GM18951 (cell line): ENCODE measurements around the gene GRIK2.

Experiments
- POLR2A ChIP-seq: IDR thresholded peaks from 4 replicates; pipeline ENCODE4 v1.6.1; 2011; ENCODE audit warnings: mild to moderate bottlenecking; ENCODE audit not compliant: insufficient read length, insufficient read depth; ENCODE audit errors: extremely low read depth
- in situ Hi-C: fragments of 300-500 bp; cut with MboI; formaldehyde crosslinking; loops from one replicate; pipeline ENCODE4 v1.12.0; 2022; ENCODE audit warnings: low sequenced_read_pairs, mixed read lengths, inconsistent platforms; ENCODE audit not compliant: unreplicated experiment

GRIK2 gene

DNA sequence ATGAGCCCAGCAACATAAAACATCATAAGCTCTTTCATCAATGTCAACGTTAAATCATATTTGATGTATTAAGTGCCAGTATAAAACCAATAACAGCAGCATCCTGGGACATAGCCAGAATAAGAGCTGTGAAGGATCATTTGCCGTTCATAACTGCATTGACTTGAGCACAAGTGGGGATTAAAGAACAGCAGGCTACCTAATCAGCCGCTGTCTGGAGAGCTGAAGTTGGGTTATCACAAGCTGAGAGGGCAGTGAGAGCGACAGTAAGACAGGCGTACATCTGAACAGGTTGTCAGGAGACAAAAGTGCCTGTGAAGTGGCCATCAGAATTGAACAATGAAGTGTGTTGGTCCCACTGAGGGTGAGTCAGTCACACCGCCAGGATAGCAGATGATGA, 269.6 kb downstream of the GRIK2 start:
- TF ChIP-seq POLR2A, result no peak
- in situ Hi-C loops, result no loop called here

DNA sequence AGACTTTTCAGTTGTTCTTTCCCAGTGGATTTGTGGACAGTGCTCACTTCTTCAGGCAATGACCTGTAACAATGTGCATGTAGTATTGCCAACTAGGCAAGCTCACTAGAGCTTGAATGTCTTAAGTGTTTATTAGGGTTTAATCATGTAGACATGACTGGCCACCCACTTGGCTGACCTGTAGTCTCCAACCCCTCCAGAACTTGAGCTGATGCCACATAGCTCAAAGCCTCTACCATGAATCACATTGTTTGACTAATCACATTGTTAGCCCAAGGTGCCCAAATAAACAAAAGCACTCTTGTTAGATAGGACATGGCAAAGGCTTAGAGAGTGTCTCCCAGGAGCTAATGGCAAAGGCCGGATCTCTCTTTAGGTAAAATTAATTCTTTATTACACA, 272.7 kb downstream of the GRIK2 start:
- in situ Hi-C loops, result no loop called here
- no peak for TF ChIP-seq POLR2A

DNA sequence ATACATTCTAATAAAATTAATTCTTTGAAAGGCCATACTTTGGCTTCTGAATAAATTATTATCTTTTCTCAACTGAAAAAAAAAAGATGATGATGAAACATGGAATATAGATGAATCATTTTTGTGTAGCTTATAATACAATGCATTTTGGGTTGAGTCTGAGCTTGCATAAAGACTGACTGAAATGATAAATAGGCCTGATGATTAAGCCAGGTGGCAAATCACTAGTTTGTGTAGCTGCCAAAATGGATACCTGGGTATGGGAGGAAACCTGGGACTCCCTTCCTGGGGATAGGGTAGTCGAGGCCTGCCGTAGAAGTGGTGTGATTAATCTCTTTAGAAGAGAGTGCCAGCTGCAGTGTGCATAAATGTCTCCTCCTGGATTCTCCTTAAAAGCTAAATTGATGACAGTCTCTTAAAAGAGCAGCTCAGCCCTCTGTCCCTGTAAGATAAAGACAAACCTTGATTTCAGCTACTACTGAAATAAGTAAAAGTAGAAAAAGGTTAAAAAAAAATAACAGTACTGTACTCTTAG, 275.1 kb downstream of the GRIK2 start:
- TF ChIP-seq POLR2A, result no peak
- in situ Hi-C loops, result no loop called here

GRCh38 chr6:101676187-101676586, 282.7 kb downstream of the GRIK2 start:
- no peak for TF ChIP-seq POLR2A
- in situ Hi-C loops, result no loop called here

GRCh38 chr6:101682937-101683336, 289.4 kb downstream of the GRIK2 start:
- in situ Hi-C loops, result no loop called here
- no peak for TF ChIP-seq POLR2A

GRCh38 chr6:101683884-101684283, 290.4 kb downstream of the GRIK2 start:
- no peak for TF ChIP-seq POLR2A
- in situ Hi-C loops, result no loop called here

DNA sequence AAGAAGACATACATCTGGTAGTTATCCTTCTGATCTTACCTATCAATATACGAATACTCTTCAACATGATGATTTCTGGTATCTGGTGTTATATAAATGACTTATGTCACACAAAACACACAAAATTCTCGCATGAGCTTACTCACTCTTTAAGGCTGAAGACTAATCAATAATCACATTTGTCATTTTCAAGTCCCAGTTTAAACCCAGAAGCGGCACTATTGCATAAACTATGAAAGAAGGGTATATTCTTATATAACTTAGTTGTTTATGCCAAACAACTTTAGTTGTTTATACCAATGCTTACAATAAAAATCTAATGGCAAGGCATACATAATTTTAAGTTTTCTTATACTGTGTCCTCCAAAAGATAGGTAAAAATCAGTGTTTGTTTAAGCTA, 293.1 kb downstream of the GRIK2 start:
- no peak for TF ChIP-seq POLR2A
- in situ Hi-C loops, result no loop called here

GRCh38 chr6:101689156-101689555, 295.6 kb downstream of the GRIK2 start:
- in situ Hi-C loops, result no loop called here
- TF ChIP-seq POLR2A, result no peak

DNA sequence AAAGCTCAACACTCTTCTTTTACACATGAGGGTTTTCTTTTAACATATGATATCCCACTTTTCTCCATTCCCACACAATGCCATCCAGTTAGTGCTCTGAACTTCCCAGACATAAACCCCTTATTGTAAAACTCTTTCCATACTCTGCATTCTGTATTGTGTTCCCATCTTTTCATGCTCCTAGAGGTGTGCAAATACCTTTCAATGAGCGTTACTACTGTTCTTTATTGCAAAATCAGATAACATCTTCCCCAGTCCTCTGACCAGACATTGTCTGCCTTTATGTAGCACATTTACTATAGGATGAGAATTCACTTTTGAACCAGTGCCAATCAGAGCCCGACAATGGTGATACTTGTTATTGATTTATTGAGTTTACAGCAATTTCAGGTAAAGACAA, 296.2 kb downstream of the GRIK2 start:
- in situ Hi-C loops, result no loop called here
- no peak for TF ChIP-seq POLR2A

DNA sequence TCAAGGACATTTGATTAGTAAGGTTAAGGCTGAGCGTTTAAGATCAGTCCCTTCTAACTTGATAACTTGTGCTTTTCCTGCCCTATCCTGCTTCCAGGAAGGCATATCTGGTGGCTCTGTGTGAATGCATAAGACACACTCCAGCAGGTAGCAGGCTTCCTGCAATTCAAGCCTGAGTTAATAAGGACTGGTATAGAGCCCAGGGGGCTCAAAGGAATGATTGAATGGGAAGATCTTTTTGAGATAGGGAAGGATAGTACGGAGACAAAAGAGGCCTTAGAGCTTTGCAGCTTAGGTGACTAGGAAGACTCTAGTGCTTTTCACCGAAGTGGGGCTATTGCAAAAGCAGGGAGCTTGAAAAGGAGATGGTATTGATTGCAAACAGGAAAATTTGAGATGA, 307.1 kb downstream of the GRIK2 start:
- no peak for TF ChIP-seq POLR2A
- in situ Hi-C loops, result no loop called here

DNA sequence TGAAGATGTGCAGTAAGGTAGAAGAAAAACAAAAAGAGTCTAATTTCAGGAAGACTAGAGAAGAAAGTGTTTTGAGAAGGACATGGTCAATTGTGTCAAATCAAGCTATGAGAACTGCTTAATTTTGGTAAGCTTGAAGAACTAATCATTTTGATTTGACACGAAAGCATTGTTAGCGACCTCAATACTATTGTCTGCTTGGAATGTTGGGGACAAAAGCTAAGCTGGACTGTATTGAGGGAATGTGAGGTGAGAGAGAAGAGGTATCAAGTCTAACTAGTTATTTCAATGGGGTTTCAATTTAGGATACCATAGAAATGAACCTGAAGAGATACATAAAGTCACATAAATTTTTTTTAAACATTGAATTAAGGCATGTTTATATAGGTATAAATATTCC, 309.8 kb downstream of the GRIK2 start:
- in situ Hi-C loops, result no loop called here
- TF ChIP-seq POLR2A, result no peak

DNA sequence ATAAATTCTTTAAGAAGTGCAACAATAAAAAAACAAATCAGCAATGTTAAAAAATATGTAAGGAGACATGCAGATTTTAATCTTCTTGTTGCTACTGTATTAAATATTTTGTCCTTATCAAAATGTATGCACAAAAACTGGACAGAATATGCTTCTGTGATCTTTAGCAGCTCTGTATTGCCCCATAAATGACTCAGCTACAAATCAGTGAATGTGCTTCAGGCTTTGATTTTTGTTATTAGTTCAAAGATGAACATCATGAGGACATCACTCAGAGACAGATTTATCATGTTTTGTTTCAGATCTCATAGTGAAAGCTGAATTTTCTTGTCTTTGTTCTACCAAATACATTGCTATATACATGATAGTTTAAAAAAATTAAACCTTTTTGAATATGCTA, 312.4 kb downstream of the GRIK2 start:
- in situ Hi-C loops, result no loop called here
- TF ChIP-seq POLR2A, result no peak

DNA sequence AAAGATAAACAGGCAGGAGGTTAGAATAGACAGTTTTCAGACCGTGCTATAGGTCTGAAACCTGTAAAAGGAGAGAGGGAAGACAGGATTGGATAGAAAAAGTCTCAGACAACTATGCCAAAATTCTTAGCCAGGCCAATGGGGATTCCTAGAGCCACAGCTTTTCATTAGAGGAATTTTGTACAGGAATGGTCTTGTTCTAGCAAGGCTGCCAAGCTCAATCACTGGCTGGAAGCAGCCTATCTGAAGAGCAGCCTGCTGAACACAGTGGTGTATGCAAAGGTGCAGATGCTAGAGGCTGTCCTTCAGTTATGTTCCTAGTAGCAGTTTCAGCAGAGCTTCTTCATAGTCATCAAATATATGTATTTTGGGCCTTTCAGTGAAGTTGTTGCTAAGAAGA, 313.1 kb downstream of the GRIK2 start:
- TF ChIP-seq POLR2A, result no peak
- in situ Hi-C loops, result no loop called here

- no peak for TF ChIP-seq POLR2A
- in situ Hi-C loops, result no loop called here
Measured at GRCh38 chr6:101711518-101711917, 318.0 kb downstream of the GRIK2 start.

DNA sequence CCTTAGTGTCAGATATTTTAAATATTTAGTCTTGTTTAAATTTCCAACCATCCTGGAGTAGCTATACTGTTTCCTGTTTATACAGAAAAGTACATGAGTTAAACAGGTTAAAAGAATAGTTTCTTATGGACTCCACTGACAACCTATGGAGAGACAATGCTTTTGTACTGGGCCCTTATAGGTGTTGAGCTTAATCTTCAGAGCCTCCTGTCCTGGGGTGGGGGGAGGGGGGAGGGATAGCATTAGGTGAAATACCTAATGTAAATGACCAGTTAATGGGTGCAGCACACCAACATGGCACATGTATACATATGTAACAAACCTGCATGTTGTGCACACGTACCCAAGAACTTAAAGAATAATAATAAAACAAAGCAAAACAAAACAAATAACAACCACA, 322.9 kb downstream of the GRIK2 start:
- no peak for TF ChIP-seq POLR2A
- in situ Hi-C loops, result no loop called here
